ENCODE measurements around the gene PEX6.
"Not testable (repeated sequence)": the region's sequence is repeated elsewhere in the genome, so short reads cannot be mapped to it uniquely, and the experiment has no call there.

Gene PEX6

DNA sequence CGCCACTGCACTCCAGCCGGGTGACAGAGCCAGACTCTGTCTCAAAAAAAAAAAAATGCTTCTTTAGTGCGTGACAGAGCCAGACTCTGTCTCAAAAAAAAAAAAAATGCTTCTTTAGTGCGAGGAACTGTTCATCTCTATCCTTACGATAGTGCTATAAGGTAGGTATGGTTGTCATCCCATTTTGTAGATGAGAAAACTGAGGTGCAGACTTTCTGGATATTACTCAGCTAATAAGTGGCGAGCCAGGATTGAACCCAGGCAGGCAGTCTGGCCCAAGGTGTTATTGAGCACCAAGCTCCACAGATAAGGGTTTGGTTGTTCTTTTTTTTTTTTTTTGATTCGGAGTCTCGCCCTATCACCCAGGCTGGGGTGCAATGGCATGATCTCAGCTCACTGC is 22.9 kb upstream of the PEX6 start:
- DNase-seq, result no peak
- Histone ChIP-seq H3K79me2 (ENCODE audit: low read length) (no peaks in the 10 kb centered on the region), H3K27ac (ENCODE audit: low read length) (no peak overlapping the region), H3F3A (ENCODE audit: insufficient read depth, low read length) (no peaks in the 10 kb centered on the region), H2AFZ (ENCODE audit: low read length) (no peak overlapping the region), H3K9me2 (replicated peaks; ENCODE audit: insufficient read depth, low read length) (no peaks in the 10 kb centered on the region), H3K9me3 (replicated peaks; ENCODE audit: insufficient read depth, low read length) (no peaks in the 10 kb centered on the region), H3K9ac (ENCODE audit: low read length) (no peak overlapping the region), H3K4me3 (ENCODE audit: low read length) (no peak overlapping the region), H3K36me3 (replicated peaks; ENCODE audit: insufficient read depth, low read length) (no peaks in the 10 kb centered on the region), H3K4me2 (ENCODE audit: low read depth, low read length) (no peak overlapping the region), H3K4me1 (ENCODE audit: low read length) (no peaks in the 10 kb centered on the region), H4K20me1 (ENCODE audit: insufficient read depth, low read length) (no peaks in the 10 kb centered on the region), H3K27me3 (replicated peaks; ENCODE audit: insufficient read depth, low read length) (no peaks in the 10 kb centered on the region)
- no peak for TF ChIP-seq EZH2 (optimal IDR thresholded peaks at IDR 0.05; ENCODE audit: low read depth, low read length)
- no peak for TF ChIP-seq EZH2phosphoT487 (IDR thresholded peaks at IDR 0.05; ENCODE audit: low read length)
- TF ChIP-seq, protein P1, sequence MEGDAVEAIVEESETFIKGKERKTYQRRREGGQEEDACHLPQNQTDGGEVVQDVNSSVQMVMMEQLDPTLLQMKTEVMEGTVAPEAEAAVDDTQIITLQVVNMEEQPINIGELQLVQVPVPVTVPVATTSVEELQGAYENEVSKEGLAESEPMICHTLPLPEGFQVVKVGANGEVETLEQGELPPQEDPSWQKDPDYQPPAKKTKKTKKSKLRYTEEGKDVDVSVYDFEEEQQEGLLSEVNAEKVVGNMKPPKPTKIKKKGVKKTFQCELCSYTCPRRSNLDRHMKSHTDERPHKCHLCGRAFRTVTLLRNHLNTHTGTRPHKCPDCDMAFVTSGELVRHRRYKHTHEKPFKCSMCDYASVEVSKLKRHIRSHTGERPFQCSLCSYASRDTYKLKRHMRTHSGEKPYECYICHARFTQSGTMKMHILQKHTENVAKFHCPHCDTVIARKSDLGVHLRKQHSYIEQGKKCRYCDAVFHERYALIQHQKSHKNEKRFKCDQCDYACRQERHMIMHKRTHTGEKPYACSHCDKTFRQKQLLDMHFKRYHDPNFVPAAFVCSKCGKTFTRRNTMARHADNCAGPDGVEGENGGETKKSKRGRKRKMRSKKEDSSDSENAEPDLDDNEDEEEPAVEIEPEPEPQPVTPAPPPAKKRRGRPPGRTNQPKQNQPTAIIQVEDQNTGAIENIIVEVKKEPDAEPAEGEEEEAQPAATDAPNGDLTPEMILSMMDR (IDR thresholded peaks at IDR 0.05; ENCODE audit: low read length), result no peak

DNA sequence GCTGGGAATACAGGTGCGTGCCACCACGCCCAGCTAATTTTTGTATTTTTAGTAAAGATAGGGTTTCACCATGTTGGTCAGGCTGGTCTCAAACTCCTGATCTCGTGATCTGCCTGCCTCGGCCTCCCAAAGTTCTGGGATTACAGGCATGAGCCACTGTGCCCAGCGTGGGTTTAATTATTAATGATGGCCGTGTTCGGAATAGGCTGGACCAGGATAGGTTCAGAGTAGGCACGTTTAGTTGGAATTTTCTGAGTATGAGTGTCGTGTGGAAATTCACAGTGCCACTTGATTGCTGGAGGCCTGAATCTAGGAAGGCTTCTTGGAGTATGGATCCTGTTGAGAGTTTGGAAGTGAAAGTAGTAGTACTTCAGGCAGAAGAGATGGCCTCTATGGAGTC is 19.2 kb upstream of the PEX6 start:
- not testable (repeated sequence) for H3K79me2 ChIP-seq (ENCODE audit: low read length); H4K20me1 ChIP-seq (ENCODE audit: insufficient read depth, low read length); DNase-seq; H3K9ac ChIP-seq (ENCODE audit: low read length); H3K4me1 ChIP-seq (ENCODE audit: low read length); H3K36me3 ChIP-seq (replicated peaks; ENCODE audit: insufficient read depth, low read length); H3K9me3 ChIP-seq (replicated peaks; ENCODE audit: insufficient read depth, low read length); H3K4me2 ChIP-seq (ENCODE audit: low read depth, low read length); H3K27ac ChIP-seq (ENCODE audit: low read length); H3K9me2 ChIP-seq (replicated peaks; ENCODE audit: insufficient read depth, low read length); H2AFZ ChIP-seq (ENCODE audit: low read length); H3F3A ChIP-seq (ENCODE audit: insufficient read depth, low read length); H3K4me3 ChIP-seq (ENCODE audit: low read length); H3K27me3 ChIP-seq (replicated peaks; ENCODE audit: insufficient read depth, low read length)

DNA sequence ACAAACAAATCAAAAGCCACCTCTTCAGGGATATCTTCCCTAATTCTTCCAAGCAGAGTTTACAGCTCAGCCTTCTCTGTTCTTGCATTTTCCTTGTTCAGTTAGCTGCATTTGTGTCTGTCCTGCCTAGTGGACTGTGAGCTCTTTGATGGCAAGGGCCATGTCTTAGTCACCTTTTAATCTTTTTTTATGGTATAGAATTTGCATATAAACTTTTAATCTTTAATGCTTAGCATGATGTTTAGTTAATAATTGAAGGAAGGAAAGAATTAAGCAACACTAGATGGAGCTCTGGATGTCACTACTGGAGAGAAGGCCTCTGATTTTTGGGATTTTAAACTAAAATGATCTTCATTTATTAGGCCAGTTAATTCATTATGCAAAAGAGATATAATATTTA is 17.5 kb upstream of the PEX6 start:
- DNase-seq, result no peak
- H4K20me1 ChIP-seq (ENCODE audit: insufficient read depth, low read length), result no peaks in the 10 kb centered on the region
- H3K36me3 ChIP-seq (replicated peaks; ENCODE audit: insufficient read depth, low read length), result no peaks in the 10 kb centered on the region
- H3K9ac ChIP-seq (ENCODE audit: low read length), result no peak overlapping the region
- no peak overlapping the region for H3K4me2 ChIP-seq (ENCODE audit: low read depth, low read length)
- no peaks in the 10 kb centered on the region; the same call in 1 of the 2 replicates for H3F3A ChIP-seq (ENCODE audit: insufficient read depth, low read length)
- H3K4me1 ChIP-seq (ENCODE audit: low read length), result no peaks in the 10 kb centered on the region
- H2AFZ ChIP-seq (ENCODE audit: low read length), result no peak overlapping the region
- no peaks in the 10 kb centered on the region for H3K27me3 ChIP-seq (replicated peaks; ENCODE audit: insufficient read depth, low read length)
- no peaks in the 10 kb centered on the region for H3K9me3 ChIP-seq (replicated peaks; ENCODE audit: insufficient read depth, low read length)
- no peaks in the 10 kb centered on the region for H3K79me2 ChIP-seq (ENCODE audit: low read length)
- H3K9me2 ChIP-seq (replicated peaks; ENCODE audit: insufficient read depth, low read length), result no peaks in the 10 kb centered on the region
- no peak overlapping the region for H3K27ac ChIP-seq (ENCODE audit: low read length)
- TF ChIP-seq EZH2phosphoT487 (IDR thresholded peaks at IDR 0.05; ENCODE audit: low read length) (no peak), EZH2 (optimal IDR thresholded peaks at IDR 0.05; ENCODE audit: low read depth, low read length) (no peak)
- TF ChIP-seq, protein P1 (IDR thresholded peaks at IDR 0.05; ENCODE audit: low read length), result no peak
- no peak overlapping the region for H3K4me3 ChIP-seq (ENCODE audit: low read length)

DNA sequence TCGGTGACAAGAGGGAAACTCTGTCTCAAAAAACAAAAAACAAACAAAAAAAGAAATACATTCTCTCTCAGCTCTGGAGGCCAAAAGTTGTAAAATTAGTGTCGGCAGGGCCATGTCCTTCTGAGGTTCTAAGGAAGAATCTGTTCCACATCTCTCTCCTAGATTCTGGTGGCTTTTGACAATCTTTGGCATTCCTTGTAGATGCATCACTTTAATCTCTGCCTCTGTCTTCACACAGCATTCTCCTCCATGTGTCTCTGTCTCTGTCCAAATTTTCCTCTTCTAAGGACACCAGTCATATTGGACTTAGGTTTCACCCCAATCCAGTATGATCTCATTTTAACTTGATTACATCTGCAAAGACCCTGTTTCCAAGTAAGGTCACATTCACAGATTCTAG is 14.5 kb upstream of the PEX6 start:
- H3K9me3 ChIP-seq (replicated peaks; ENCODE audit: insufficient read depth, low read length), result no peaks in the 10 kb centered on the region

More for the DNA sequence above, 14.5 kb upstream of the PEX6 start:
- Histone ChIP-seq H4K20me1 (ENCODE audit: insufficient read depth, low read length) (no peaks in the 10 kb centered on the region), H3K27me3 (replicated peaks; ENCODE audit: insufficient read depth, low read length) (no peaks in the 10 kb centered on the region), H3K9ac (ENCODE audit: low read length) (no peak overlapping the region), H3K4me1 (ENCODE audit: low read length) (no peaks in the 10 kb centered on the region), H3K36me3 (replicated peaks; ENCODE audit: insufficient read depth, low read length) (no peaks in the 10 kb centered on the region), H3K79me2 (ENCODE audit: low read length) (no peaks in the 10 kb centered on the region), H3K27ac (ENCODE audit: low read length) (no peak overlapping the region), H3K4me3 (ENCODE audit: low read length) (no peak overlapping the region), H3F3A (ENCODE audit: insufficient read depth, low read length) (no peaks in the 10 kb centered on the region; the same call in 1 of the 2 replicates), H2AFZ (ENCODE audit: low read length) (no peak overlapping the region), H3K9me2 (replicated peaks; ENCODE audit: insufficient read depth, low read length) (no peaks in the 10 kb centered on the region), H3K4me2 (ENCODE audit: low read depth, low read length) (no peak overlapping the region)
- no peak for TF ChIP-seq EZH2phosphoT487 (IDR thresholded peaks at IDR 0.05; ENCODE audit: low read length)
- no peak for TF ChIP-seq EZH2 (optimal IDR thresholded peaks at IDR 0.05; ENCODE audit: low read depth, low read length)
- TF ChIP-seq, protein P1 (IDR thresholded peaks at IDR 0.05; ENCODE audit: low read length), result no peak
- no peak for DNase-seq

Data from MM.1S (cell line).